NT2/D1 (cell line): ENCODE measurements around the gene TAOK1.

Source experiments
- SUZ12 ChIP-seq: IDR thresholded peaks from 2 replicates; pipeline ENCODE4 v1.6.1; 2011; ENCODE audit not compliant: insufficient read length, insufficient read depth; ENCODE audit errors: extremely low read depth
- YY1 ChIP-seq: IDR thresholded peaks from 2 replicates; pipeline ENCODE4 v1.6.1; 2011; ENCODE audit not compliant: insufficient read length, insufficient read depth
- ZNF274 ChIP-seq: IDR thresholded peaks from 2 replicates; pipeline ENCODE4 v1.6.1; 2011; ENCODE audit warnings: mild to moderate bottlenecking, low read depth, low read length

DNA sequence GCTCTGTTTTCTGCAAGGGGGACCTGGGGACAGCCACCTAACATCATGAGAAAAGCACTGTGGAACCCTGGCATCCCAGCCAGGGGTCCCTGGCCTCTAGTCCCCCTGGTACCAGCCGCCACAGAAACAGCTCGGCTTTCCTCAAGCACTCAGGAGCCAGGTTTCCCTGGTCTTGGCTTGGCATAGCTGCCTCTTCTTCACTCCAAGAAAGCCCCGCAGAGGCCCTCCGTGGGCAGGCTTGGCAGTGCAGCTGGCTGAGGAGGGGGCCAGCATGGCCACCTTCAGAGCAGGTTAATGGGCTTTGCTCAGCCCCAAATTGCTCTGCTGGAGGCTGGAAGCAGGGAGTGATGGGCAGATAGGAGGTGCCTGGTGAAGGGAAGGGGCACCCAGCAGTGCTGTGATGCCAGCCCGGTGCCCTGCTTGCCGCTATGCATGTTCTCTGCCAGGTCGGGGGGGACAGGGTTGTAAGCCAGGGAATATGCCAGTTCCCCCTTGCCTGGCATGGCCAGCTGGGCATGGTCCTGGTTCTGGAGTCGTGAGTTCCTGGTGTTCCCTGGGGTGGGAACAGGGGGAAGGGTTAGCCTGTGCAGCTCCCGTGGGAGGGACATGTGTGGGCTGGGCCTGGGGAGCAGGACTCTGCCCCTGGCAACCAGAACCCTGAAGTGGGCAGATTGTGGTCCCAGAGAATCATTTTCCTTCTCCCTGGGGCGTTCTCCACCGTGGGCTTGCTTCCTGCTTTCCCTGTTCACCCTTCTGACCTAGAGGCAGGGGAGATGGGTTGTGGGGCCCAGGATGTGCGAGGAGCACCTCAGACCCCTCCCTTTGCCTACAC is 206.0 kb downstream of the TAOK1 start:
- TF ChIP-seq ZNF274 (no peak), YY1 (no peak), SUZ12 (no peak)
